Kidney epithelial cell (primary cell): ENCODE results near the gene APOA1. TPM values are rescaled to one million over a fixed set of nuclear protein-coding genes. Genes with fewer than 3 reads are reported as not detected.

Experiments used
- DNase-seq: peaks from one replicate; pipeline ENCODE4 v3.0.0-alpha.2; 2010; ENCODE audit warnings: low read depth
- H3K27me3 ChIP-seq: 2 replicates; pipeline ENCODE4 v1.6.0; 2011; ENCODE audit warnings: low read length; ENCODE audit not compliant: control insufficient read depth, insufficient read depth
- H3K36me3 ChIP-seq: 2 replicates; pipeline ENCODE4 v1.5.1; 2011; ENCODE audit warnings: low read length; ENCODE audit not compliant: control insufficient read depth, insufficient read depth
- H3K4me3 ChIP-seq: 2 replicates; pipeline ENCODE4 v1.5.1; 2011; ENCODE audit warnings: low read depth, mild to moderate bottlenecking, control low read depth, low read length
- CTCF ChIP-seq: IDR thresholded peaks from 2 replicates; pipeline ENCODE4 v1.5.1; 2011; ENCODE audit warnings: mild to moderate bottlenecking, moderate library complexity, low read length, control low read depth, inconsistent platforms; ENCODE audit not compliant: insufficient read depth, poor library complexity, severe bottlenecking
- total RNA-seq: library from RNA; depleted of rRNA; stranded (reverse); fragments of >200 nt; gene quantifications from 2 replicates; pipeline ENCODE4 v1.2.3, GENCODE V29; 2015

Gene APOA1
- total RNA-seq, 1 donor from 2014 or later = not detected

GRCh38 chr11:116851626-116852025 lies 14.2 kb upstream of the APOA1 start:
- no peak for DNase-seq
- H3K4me3 ChIP-seq = no peak overlapping the region
- no peaks in the 10 kb centered on the region for H3K27me3 ChIP-seq
- peaks cover 1% of the 10 kb centered on the region for H3K36me3 ChIP-seq
- no peak for TF ChIP-seq CTCF

- Histone ChIP-seq H3K4me3 (no peak overlapping the region), H3K36me3 (peaks cover 3% of the 10 kb centered on the region), H3K27me3 (no peaks in the 10 kb centered on the region)
- DNase-seq = no peak
- TF ChIP-seq CTCF = no peak
Observed at GRCh38 chr11:116849486-116849885, 12.1 kb upstream of the APOA1 start.

- TF ChIP-seq CTCF = no peak
- no peak for DNase-seq
- peaks cover 3% of the 10 kb centered on the region for H3K36me3 ChIP-seq
- H3K4me3 ChIP-seq = no peak overlapping the region
- H3K27me3 ChIP-seq = no peaks in the 10 kb centered on the region
Observed at GRCh38 chr11:116849060-116849459, 11.6 kb upstream of the APOA1 start.

- peaks cover 3% of the 10 kb centered on the region for H3K36me3 ChIP-seq
- H3K4me3 ChIP-seq = no peak overlapping the region
- TF ChIP-seq CTCF = no peak
- H3K27me3 ChIP-seq = no peaks in the 10 kb centered on the region
- no peak for DNase-seq
Observed at GRCh38 chr11:116847612-116848011, 10.2 kb upstream of the APOA1 start.

GRCh38 chr11:116844722-116845121 lies 7.3 kb upstream of the APOA1 start:
- H3K36me3 ChIP-seq = peaks cover 3% of the 10 kb centered on the region
- H3K4me3 ChIP-seq = no peak overlapping the region
- no peak for TF ChIP-seq CTCF
- DNase-seq = no peak
- no peaks in the 10 kb centered on the region for H3K27me3 ChIP-seq

- peaks cover 3% of the 10 kb centered on the region for H3K36me3 ChIP-seq
- H3K4me3 ChIP-seq = no peak overlapping the region
- H3K27me3 ChIP-seq = no peaks in the 10 kb centered on the region
- DNase-seq = no peak
- no peak for TF ChIP-seq CTCF
Observed at GRCh38 chr11:116843661-116844060, 6.2 kb upstream of the APOA1 start.
